Glutamatergic neuron (in vitro differentiated cells): ENCODE measurements around the gene DNAJC24. TPM values are rescaled to one million over a fixed set of nuclear protein-coding genes. Genes with fewer than 3 reads are reported as not detected.

Source experiments
- DNase-seq: peaks from one replicate; pipeline ENCODE4 v3.0.0; 2022
- H3K27ac Mint-ChIP-seq: one replicate; pipeline ENCODE4 v1.8.0; 2020; ENCODE audit warnings: mild to moderate bottlenecking, mixed read lengths, inconsistent platforms; ENCODE audit not compliant: unreplicated experiment
- H3K27me3 Mint-ChIP-seq: one replicate; pipeline ENCODE4 v1.8.0; 2020; ENCODE audit warnings: mild to moderate bottlenecking, moderate library complexity, mixed read lengths, inconsistent platforms; ENCODE audit not compliant: unreplicated experiment
- H3K36me3 Mint-ChIP-seq: one replicate; pipeline ENCODE4 v1.8.0; 2020; ENCODE audit warnings: mild to moderate bottlenecking, mixed read lengths, inconsistent platforms; ENCODE audit not compliant: unreplicated experiment
- H3K4me1 Mint-ChIP-seq: one replicate; pipeline ENCODE4 v1.8.0; 2020; ENCODE audit warnings: mild to moderate bottlenecking, low read depth, mixed read lengths, inconsistent platforms; ENCODE audit not compliant: unreplicated experiment
- H3K4me3 Mint-ChIP-seq: one replicate; pipeline ENCODE4 v1.8.0; 2020; ENCODE audit warnings: mild to moderate bottlenecking, mixed read lengths, inconsistent platforms; ENCODE audit not compliant: unreplicated experiment
- H3K9me3 Mint-ChIP-seq: one replicate; pipeline ENCODE4 v1.8.0; 2020; ENCODE audit warnings: mild to moderate bottlenecking, moderate library complexity, mixed read lengths, inconsistent platforms; ENCODE audit not compliant: unreplicated experiment
- CTCF ChIP-seq: fragments of 200-600 bp; sonication (generic); IDR thresholded peaks from one replicate; pipeline ENCODE4 v1.5.0; 2021; ENCODE audit not compliant: partially characterized antibody, unreplicated experiment
- total RNA-seq: library from RNA; stranded (reverse); fragmentation: NEBNext Ultra II Directional; extraction: Animal tissue kit (Norgen Biotek cat#: 25700); gene quantifications from one replicate; pipeline ENCODE4 v1.2.1, GENCODE V29; 2021; ENCODE audit not compliant: unreplicated experiment

DNAJC24 gene
- total RNA-seq, 1 donor from 2014 or later = 20.6 TPM

- Mint-ChIP-seq H3K4me1 (no peaks in the 10 kb centered on the region), H3K4me3 (no peak overlapping the region), H3K36me3 (peaks cover 5% of the 10 kb centered on the region), H3K27me3 (no peaks in the 10 kb centered on the region), H3K9me3 (no peaks in the 10 kb centered on the region), H3K27ac (no peak overlapping the region)
- DNase-seq = no peak
- TF ChIP-seq CTCF = no peak
These were observed 43.3 kb downstream of the DNAJC24 start for GRCh38 chr11:31412946-31413345.

- H3K27me3 Mint-ChIP-seq = no peaks in the 10 kb centered on the region
- no peak overlapping the region for H3K4me3 Mint-ChIP-seq
- no peak for DNase-seq
- no peaks in the 10 kb centered on the region for H3K9me3 Mint-ChIP-seq
- H3K27ac Mint-ChIP-seq = no peak overlapping the region
- no peaks in the 10 kb centered on the region for H3K4me1 Mint-ChIP-seq
- TF ChIP-seq CTCF = no peak
- H3K36me3 Mint-ChIP-seq = peaks cover 5% of the 10 kb centered on the region
These were observed 44.7 kb downstream of the DNAJC24 start for GRCh38 chr11:31414338-31414737.

DNA sequence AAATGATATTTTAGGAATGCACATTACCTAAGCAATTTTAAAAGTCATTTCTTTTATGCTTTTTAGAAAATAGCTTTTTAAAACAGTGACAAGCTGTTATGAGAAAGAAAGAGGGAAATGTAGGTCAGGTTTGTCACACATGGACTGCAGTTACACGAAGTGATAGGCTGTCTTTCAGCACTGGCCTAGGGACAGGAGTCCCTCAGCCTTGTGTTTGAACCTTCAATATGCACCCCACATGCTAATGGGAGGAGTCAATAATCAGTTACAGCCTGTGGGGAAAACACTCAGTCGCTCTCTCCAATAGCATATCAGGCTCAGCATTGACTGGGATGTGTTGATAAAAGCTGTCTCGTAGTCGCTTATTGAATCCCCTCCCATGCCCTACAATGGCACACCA, 45.8 kb downstream of the DNAJC24 start:
- H3K4me1 Mint-ChIP-seq = no peaks in the 10 kb centered on the region

GRCh38 chr11:31417357-31417756, 47.7 kb downstream of the DNAJC24 start:
- H3K27me3 Mint-ChIP-seq = no peaks in the 10 kb centered on the region
- no peak overlapping the region for H3K27ac Mint-ChIP-seq
- H3K4me1 Mint-ChIP-seq = no peaks in the 10 kb centered on the region

More for the DNA sequence above, 45.8 kb downstream of the DNAJC24 start:
- Mint-ChIP-seq H3K9me3 (no peaks in the 10 kb centered on the region), H3K4me3 (no peak overlapping the region), H3K27ac (no peak overlapping the region), H3K27me3 (no peaks in the 10 kb centered on the region), H3K36me3 (peaks cover 5% of the 10 kb centered on the region)
- no peak for TF ChIP-seq CTCF
- no peak for DNase-seq

GRCh38 chr11:31417816-31418215, 48.2 kb downstream of the DNAJC24 start:
- no peak overlapping the region for H3K4me3 Mint-ChIP-seq

More at GRCh38 chr11:31417357-31417756, 47.7 kb downstream of the DNAJC24 start:
- no peak for DNase-seq
- no peak overlapping the region for H3K4me3 Mint-ChIP-seq
- H3K9me3 Mint-ChIP-seq = no peaks in the 10 kb centered on the region
- H3K36me3 Mint-ChIP-seq = no peaks in the 10 kb centered on the region
- TF ChIP-seq CTCF = no peak

More at GRCh38 chr11:31417816-31418215, 48.2 kb downstream of the DNAJC24 start:
- TF ChIP-seq CTCF = no peak
- peaks cover 2% of the 10 kb centered on the region for H3K4me1 Mint-ChIP-seq
- no peak overlapping the region for H3K27ac Mint-ChIP-seq
- DNase-seq = no peak
- no peaks in the 10 kb centered on the region for H3K27me3 Mint-ChIP-seq
- H3K9me3 Mint-ChIP-seq = no peaks in the 10 kb centered on the region
- no peaks in the 10 kb centered on the region for H3K36me3 Mint-ChIP-seq
